Measurements from ENCODE around the gene TMEM178B.

DNA sequence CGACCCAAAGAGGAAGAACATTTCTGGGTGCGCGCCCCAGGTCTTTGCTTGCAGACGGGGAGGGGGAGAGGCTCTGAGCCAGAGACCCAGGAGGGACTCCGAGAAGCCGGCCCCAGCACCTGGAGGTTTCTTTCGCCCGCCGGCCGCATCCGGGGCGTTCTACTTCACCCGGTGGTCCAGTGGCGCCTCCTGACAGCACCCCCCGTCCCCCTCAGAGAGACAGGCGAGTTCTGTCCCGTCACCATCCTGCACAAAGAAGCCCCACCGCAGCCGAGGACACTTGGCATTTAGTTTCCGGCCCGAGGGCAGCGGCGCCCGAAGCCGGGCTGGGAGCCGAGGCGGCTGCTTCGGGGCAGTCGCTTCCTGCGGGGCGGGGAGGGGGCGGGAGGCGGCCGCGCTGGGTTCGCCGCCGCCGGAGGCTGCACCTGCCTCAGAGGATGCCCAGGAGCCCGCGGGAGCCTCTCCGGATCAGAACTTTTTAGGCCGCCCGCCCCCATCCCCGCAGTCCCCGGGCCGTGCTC, at the start of gene TMEM178B:
- TF ChIP-seq, protein P1, sequence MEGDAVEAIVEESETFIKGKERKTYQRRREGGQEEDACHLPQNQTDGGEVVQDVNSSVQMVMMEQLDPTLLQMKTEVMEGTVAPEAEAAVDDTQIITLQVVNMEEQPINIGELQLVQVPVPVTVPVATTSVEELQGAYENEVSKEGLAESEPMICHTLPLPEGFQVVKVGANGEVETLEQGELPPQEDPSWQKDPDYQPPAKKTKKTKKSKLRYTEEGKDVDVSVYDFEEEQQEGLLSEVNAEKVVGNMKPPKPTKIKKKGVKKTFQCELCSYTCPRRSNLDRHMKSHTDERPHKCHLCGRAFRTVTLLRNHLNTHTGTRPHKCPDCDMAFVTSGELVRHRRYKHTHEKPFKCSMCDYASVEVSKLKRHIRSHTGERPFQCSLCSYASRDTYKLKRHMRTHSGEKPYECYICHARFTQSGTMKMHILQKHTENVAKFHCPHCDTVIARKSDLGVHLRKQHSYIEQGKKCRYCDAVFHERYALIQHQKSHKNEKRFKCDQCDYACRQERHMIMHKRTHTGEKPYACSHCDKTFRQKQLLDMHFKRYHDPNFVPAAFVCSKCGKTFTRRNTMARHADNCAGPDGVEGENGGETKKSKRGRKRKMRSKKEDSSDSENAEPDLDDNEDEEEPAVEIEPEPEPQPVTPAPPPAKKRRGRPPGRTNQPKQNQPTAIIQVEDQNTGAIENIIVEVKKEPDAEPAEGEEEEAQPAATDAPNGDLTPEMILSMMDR (IDR thresholded peaks at IDR 0.05), result no peak
- TF ChIP-seq POLR2A (IDR thresholded peaks at IDR 0.05), result no peak
